ENCODE measurements around the gene SLIT1.

The SLIT1 gene

DNA sequence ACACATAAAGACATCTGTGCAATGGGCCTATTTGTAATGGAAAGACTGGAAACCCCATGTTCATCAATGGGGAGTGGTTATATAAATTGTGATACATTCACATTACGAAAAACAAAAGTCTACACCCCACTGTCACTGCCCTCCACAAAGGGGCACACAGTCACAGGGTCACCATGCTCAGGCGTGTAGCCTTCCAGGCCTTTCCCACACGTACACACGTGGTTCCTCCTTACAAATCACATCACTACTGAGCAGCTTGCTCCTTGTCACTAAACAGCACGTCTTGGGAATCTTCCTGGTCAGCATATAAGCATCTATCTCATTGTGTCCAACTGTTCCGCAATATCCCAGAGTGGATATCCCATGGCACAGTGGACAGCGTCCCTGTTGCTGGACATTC is 163.1 kb downstream of the SLIT1 start:
- no peak for DNase-seq (ENCODE audit: extremely low spot score)

DNA sequence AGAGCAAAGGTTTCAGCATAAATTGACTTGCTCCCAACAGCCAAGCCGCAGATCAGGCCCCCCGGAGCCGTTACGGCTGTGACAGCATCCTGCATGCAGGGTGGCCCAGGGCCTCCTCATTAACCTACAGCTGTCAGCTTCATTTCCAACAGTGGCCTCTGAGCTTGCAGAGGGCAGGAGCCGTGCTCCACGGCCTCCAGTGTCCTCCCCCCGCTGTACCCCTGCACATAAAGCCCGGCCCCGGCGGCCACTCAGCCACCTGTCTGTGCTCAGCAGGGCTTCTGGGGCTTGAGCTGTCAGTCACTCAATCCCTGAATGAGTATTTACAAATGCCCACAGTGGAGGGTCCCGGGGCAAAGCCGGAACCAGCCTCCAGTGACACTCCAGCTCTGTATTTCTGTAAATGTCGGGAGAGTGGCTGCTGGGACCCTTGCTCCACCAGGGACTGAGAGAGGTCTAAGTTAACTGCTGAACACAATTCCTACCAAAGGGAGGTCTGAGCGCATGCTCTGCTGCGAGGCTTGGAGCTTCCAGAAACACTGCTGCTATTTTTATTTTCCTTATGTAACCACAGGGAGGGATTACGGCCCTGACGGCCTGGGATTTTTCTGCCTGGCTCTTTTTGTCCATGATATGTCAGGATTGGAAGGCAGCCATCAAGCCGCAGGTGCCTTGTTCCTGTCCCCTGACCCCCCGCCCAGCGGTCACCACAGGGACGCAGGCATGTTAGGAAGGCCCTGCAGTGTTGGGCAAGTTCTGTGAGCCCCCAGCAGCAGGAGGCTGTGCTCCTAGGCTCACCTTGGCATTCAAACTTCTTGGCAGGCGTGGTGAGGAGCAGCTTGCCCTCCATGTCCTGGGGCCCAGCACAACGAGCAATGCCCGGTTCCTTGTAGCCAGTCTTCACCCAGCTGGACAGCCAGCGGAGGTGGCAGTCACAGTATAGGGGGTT is 165.0 kb downstream of the SLIT1 start:
- ChIA-PET CTCF (interaction anchor here (0.9 kb wide), 1 partner anchor 17 kb away, joined by 4 read pairs; no protein-coding TSS in a partner anchor), POLR2A (no interaction called here)
- no peak for DNase-seq (ENCODE audit: extremely low spot score)

More for the DNA sequence above, 163.1 kb downstream of the SLIT1 start:
- CTCF ChIA-PET: no interaction called here
- POLR2A ChIA-PET: no interaction called here
- no peak for TF ChIP-seq HDGF (IDR thresholded peaks at IDR 0.05; ENCODE audit: borderline replicate concordance)
- 0 out of 2 replicates have a peak, but pooled peaks have one; percentile 6 for TF ChIP-seq ZNF384 (IDR thresholded peaks at IDR 0.05)

DNA sequence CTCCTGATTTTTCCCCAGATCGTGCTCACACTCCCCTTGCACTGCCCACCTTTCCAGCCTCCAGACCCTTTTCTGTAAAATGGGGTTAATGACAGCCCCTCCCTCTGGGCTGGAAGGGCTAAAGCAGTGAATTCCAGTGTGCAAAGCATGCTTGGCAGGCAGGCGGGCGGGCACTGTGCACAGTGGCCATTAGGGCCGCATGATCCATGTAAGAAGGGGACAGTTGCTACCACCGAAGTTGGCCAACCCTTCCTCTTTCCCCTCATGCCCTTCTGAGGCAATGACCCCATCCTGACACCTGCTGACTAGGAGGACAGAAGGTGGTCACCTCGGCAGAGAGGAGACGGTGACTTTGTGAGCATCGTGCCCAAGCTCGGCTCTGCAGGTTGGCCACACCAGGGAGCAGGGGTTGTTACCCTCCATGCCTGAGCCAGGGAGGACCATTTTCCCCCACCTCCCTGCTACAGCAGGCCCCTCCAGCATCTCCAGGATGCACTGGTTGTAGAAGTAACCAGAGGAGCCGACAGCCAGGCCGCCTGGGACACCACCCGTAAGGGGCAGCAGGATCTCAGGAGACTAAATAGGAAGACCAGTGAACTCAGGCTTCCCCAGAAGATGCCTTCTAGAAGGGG is 166.4 kb downstream of the SLIT1 start:
- ChIA-PET POLR2A (no interaction called here), CTCF (interaction anchor here (0.6 kb wide), 1 partner anchor 599 kb away, joined by 3 read pairs; no protein-coding TSS in a partner anchor)
- TF ChIP-seq BHLHE40 (IDR thresholded peaks at IDR 0.05; ENCODE audit: borderline replicate concordance) (no peak), FOXM1 (IDR thresholded peaks at IDR 0.05; ENCODE audit: borderline replicate concordance) (no peak), NFRKB (IDR thresholded peaks at IDR 0.05) (no peak), LEF1 (IDR thresholded peaks at IDR 0.05; ENCODE audit: borderline replicate concordance) (no peak), SUZ12 (IDR thresholded peaks at IDR 0.05) (no peak), SP1 (IDR thresholded peaks at IDR 0.05) (no peak), HDGF (IDR thresholded peaks at IDR 0.05; ENCODE audit: borderline replicate concordance) (no peak), CTBP1 (IDR thresholded peaks at IDR 0.05; ENCODE audit: borderline replicate concordance) (no peak), L3MBTL2 (conservative IDR thresholded peaks at IDR 0.05) (no peak), FOXK2 (IDR thresholded peaks at IDR 0.05) (no peak), ELF4 (IDR thresholded peaks at IDR 0.05) (no peak), ZNF384 (IDR thresholded peaks at IDR 0.05) (no peak), FOXA1 (IDR thresholded peaks at IDR 0.05) (no peak), ARNT (IDR thresholded peaks at IDR 0.05) (no peak), TARDBP (IDR thresholded peaks at IDR 0.05) (no peak)
- TF ChIP-seq, protein P1, sequence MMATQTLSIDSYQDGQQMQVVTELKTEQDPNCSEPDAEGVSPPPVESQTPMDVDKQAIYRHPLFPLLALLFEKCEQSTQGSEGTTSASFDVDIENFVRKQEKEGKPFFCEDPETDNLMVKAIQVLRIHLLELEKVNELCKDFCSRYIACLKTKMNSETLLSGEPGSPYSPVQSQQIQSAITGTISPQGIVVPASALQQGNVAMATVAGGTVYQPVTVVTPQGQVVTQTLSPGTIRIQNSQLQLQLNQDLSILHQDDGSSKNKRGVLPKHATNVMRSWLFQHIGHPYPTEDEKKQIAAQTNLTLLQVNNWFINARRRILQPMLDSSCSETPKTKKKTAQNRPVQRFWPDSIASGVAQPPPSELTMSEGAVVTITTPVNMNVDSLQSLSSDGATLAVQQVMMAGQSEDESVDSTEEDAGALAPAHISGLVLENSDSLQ (IDR thresholded peaks at IDR 0.05): no peak
- DNase-seq (ENCODE audit: extremely low spot score): no peak

More for the DNA sequence above, 165.0 kb downstream of the SLIT1 start:
- TF ChIP-seq, protein P1 (IDR thresholded peaks at IDR 0.05): peak; percentile 66
- no peak for TF ChIP-seq FOXA1 (IDR thresholded peaks at IDR 0.05)

DNA sequence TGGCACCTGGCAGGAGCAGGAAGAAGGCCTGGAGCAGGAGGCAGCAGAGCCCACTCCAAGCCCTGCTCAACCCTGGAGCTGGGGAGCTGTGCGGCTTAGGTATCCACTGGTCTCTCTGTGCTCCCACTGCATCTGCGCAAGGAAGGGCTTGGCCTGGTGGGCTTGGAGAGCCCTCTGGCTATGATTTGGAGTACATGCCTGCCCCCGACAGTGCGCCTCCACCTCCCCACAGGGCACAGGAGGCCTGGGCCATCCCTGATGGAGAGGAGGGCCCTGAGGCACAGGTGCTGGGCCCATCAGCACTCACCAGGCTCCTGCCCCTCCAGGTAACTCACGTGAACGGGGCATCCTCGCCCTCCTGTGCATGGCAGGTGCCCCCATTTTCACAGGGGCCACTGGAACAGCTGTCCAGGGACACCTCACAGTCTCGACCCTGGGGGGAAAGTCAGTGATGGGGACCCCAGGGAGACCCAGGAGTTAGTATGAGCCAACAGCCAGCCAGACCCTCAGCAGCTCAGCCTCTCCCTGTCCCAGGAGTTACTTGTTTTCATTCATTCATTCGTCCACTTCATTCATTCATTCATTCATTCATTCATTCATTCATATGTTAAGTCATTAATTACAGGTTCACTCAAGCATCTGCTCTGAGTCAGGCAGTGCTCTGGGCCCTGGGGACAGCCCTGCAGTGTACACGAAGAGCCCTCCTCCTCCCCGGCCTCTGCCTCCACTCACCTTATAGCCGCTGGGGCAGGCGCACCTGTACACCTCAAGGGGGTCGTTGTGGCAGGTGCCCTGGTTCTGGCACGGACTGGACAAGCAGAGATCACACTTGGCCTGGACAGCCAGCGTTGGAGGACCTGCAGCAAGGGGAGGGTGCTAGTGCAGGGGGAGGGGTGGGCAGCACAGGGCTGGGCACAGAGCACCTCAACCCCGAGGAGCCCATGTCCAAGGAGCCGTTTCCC is 167.2 kb downstream of the SLIT1 start:
- TF ChIP-seq FOXA1 (IDR thresholded peaks at IDR 0.05) (no peak), ZNF384 (IDR thresholded peaks at IDR 0.05) (no peak), NFRKB (IDR thresholded peaks at IDR 0.05) (no peak), SP1 (IDR thresholded peaks at IDR 0.05) (no peak), TARDBP (IDR thresholded peaks at IDR 0.05) (no peak), FOXM1 (IDR thresholded peaks at IDR 0.05; ENCODE audit: borderline replicate concordance) (no peak), CTBP1 (IDR thresholded peaks at IDR 0.05; ENCODE audit: borderline replicate concordance) (no peak), HDGF (IDR thresholded peaks at IDR 0.05; ENCODE audit: borderline replicate concordance) (no peak), SUZ12 (IDR thresholded peaks at IDR 0.05) (no peak)
- TF ChIP-seq, protein P1 (IDR thresholded peaks at IDR 0.05): no peak
- POLR2A ChIA-PET: no interaction called here
- DNase-seq (ENCODE audit: extremely low spot score): no peak
- CTCF ChIA-PET: no interaction called here

DNA sequence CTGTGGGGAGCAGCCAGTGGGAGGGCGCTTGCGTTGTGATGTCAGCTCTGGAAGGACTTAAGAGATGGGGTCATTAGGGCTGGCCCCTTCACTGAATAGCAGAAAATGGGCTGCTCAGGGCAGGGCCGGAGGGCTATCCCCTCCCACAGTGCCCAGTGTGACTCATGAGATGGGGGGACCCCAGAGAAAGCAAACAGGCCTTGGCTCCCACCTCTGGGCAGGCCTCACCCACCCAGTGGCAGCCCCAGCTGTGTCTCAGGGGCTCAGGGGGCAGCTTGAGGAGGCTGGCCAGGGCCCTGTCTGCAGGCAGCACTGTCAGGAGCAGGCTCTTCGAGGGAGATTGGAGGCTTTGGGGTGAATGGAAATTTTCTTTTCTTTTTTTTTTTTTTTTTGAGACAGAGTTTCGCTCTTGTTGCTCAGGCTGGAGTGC is 168.3 kb downstream of the SLIT1 start:
- POLR2A ChIA-PET: no interaction called here
- no peak for TF ChIP-seq NFRKB (IDR thresholded peaks at IDR 0.05)
- no peak for TF ChIP-seq ZNF384 (IDR thresholded peaks at IDR 0.05)
- TF ChIP-seq TARDBP (IDR thresholded peaks at IDR 0.05): no peak
- no peak for TF ChIP-seq FOXK2 (IDR thresholded peaks at IDR 0.05)
- CTCF ChIA-PET: interaction anchor here (2.0 kb wide), 1 partner anchor 8 kb away, joined by 13 read pairs; no protein-coding TSS in a partner anchor
- DNase-seq (ENCODE audit: extremely low spot score): no peak
